NCI-H128 (cell line): ENCODE results near the gene VGLL4.

Source experiments
- DNase-seq: peaks from one replicate; lab custom pipeline; 2025; ENCODE audit not compliant: unreplicated experiment; lab: John Stamatoyannopoulos, UW

The VGLL4 gene

GRCh38 chr3:11629716-11630115, 14.0 kb downstream of the VGLL4 start:
- DNase-seq: no peak

DNA sequence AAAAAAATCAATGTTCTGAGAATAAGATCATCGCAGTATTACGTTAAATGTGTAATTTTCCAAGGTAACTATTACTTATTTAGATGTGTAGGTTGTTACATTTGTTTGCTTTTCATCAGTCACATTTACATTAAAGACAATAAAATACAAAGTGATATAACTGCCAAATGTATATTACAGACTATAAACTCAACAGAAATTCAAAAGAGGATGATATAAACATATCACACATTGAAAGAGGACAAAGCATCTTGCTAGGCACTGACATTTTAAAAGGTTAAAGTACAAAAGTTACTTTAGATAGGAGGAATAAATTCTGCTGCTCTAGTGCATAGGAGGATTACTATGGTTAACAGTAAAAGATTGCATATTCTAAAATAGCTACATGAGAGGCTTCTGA, 16.1 kb downstream of the VGLL4 start:
- DNase-seq: no peak

DNA sequence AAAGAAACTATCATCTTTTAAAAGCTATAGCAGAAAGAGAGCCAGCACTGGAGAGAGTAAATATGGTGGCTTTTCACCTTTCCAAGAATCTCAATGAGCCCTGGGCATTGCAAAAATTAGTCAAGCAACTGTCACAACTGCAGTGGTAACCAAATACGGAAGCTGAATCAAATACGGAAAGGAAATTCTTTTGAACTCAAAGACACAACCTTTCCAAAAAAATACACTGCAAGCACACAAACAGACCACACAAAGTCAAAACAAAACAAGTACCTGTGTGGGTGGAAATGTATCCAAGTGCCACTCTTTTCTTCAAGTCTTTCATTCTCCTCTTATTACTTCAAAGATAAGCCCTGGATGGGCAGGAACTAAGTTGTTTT, 17.6 kb downstream of the VGLL4 start:
- no peak for DNase-seq

- no peak for DNase-seq
These were observed 18.2 kb downstream of the VGLL4 start for GRCh38 chr3:11625376-11626083.

DNA sequence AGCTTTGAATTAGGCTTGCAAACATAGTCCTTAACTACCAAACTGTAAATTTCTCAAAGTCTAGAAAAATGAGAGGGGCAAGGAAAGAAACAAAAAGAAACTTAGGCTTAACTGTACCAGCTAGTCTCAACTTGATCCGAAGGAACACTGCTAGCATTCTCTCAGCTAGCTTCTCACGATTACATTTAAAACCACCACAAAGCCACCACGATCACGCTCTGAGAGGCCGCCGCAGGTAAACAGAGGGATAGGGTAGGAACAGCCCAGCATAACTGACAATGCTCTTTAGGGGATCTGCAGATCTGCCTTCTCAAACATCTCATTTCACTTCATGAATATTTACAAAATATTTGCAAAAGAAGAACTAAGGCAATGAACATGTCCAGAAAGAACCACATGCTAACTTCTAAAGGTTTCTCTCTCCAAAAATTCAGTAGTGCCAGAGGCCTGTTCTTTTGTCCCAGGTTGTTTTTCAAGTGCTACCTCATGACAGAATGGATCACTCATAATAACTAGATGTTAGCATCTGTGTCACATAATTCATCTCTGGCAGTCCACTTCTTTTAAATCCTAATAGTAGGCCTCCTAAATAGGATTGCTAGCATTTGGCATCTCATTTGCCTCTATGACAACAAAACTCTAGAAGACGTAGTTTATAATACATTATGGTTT, 18.9 kb downstream of the VGLL4 start:
- no peak for DNase-seq

GRCh38 chr3:11624161-11624560, 19.6 kb downstream of the VGLL4 start:
- no peak for DNase-seq

DNA sequence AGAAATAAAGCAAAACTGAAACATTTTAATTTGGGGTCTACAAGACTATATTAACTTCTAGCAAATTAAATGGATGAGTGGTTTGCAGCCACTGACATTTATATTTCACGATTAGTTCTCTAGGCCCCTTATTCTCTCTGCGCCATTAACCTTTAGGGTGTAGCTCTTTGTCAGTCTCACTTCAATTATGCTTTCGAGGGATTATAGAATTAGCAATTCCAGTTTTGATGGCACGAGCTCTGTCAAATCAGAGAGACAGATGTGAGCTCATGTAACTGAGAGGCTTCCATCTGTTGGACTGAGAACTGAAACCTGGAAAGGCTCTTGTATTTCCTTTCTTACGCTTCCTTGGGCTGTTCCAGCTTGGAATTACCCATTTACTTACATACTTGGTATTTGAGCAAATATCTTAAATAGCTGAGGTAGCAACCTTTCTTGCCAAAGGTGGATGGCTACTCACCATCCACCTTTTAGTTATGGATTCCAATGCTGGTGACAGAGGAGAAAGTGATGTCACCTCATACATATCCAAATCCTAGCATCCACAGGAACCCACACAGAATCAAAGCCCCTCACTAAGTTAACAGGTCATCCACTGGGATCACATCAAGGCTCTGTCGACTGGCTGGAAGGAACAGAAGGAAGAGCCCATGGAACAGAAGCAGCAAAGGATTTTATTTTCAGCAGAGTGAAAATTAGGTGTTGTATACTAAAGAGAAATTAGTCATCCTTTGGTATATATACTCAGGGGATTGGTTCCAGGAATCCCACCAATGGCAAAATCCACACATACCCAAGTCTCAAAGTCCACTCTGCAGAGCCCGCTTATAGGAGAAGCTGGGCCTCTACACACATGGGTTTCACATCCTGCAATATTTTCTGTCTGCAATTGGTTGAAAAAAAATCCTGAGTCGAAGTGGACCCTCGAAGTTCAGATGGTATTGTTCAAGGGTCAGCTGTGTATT, 20.8 kb downstream of the VGLL4 start:
- no peak for DNase-seq

DNA sequence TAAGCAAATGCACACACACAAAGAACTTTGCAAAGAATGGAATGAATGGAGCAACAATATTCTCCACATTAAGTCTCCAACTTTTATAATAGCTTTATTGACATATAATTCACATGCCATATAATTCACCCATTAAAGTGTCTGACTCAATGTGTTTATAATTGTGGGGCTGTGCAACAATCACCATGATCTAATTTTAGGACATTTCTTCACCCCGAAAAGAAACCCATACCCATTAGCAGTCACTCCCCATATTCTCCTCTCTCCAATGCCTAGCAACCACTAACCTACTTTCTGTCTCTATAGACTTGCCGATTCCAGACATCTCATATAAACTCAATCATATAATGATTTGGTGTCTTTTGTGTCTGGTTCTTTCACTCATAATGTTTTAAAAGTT, 22.6 kb downstream of the VGLL4 start:
- DNase-seq: no peak

DNA sequence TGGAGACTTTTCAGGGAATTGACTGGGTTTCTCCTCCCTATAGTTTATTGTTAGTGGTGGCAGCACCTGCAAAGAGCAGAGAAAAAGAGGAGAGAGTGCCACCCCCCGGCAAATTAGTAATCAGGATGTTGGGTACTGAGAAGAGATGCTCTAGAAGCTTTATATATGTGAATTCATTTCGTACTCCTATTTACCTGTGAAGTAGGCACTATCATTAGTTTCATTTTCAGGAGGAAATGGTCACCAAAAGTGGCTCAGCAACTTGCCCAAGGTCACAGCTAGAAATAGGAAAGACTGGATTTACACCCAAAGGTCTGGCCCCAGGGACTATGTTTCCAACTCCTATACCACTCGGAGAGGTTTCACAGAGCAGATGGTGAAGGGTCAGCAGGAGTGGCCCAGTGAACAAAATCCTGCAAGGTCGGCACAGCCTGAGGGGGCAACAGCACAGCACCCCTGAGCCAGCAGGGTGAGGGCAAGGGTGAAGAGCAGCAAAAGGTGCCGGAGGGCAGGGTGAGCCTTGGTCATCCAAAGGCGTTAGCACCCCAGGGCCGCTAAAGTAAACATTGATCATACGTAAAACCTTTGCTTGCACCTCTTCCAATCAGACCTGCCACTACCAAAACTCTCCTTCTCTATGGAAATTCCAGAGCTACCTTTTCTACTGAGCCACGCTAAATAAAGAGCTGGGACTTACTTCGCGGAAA, 23.6 kb downstream of the VGLL4 start:
- no peak for DNase-seq

GRCh38 chr3:11619461-11619860, 24.3 kb downstream of the VGLL4 start:
- no peak for DNase-seq

DNA sequence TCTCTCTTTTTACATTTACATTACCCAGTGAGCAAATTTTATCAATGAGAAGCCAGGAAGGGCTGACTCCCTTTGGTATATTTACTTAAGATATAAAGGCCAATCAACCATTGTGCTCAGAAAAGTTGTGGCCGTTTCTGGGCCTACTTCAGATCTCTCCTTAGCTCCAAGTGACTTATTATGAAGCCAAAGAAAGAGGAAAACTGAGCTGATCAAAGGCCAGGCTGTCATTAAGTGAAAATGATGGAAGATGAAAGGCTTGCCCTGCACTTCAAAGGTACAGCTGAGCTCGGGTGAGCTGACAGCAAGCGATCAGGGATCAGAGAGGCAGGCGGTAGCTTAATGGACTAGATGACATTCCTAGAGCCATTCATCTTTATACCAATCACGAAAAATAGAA, 24.8 kb downstream of the VGLL4 start:
- DNase-seq: no peak

GRCh38 chr3:11616551-11616950, 27.2 kb downstream of the VGLL4 start:
- DNase-seq: no peak

- DNase-seq: no peak
These were observed 29.7 kb downstream of the VGLL4 start for GRCh38 chr3:11613851-11614487.

DNA sequence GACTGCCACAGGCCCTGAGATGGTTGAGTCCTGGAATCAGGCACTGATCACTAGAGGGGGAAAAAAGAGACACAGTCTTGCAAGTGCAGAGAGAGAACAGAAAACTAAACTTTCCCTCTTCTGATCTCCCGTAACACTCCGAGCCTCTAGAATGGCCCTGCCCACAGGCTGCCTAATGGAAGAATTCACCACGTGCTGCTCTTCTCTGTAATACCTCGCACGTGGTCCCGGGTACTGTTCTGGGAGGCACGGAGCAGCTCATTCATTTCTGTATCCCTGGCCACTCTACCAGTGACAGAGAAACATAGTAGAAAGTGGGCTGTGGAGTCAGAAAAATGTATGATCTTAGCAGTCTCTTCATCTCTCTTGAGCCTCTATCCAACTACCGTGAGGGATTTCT, 30.4 kb downstream of the VGLL4 start:
- DNase-seq: no peak

DNA sequence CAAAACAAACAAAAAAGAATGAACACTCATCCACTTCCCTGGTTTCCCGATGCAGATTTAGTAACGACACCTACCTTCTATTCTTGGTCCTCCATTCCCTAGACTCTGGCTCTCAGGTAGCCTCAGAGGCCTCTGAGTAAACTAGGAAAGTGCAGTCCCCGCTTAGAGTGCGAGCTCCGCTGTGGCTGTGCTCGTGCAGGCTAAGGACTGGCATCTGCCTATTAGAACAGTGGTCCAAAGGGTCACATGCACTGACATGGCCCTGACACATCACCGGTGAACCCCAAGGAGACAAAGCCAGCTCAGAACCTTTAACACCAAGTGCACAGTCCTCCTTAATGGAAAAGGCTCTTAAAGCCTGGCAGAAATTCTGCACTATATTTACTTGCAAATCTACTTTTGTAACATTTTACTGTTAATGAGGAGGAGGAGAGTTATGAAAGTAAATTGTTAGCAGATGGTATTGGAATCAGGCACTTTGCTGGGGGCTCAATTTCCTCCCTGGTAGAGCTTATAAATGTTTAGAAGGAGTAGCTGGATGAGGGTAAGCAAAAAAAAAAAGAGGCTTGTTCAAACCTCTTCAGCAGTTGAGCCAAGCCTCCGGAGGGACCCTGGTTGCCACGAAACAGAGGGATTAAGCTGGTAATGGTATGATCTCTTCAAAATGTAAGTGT, 31.1 kb downstream of the VGLL4 start:
- no peak for DNase-seq

GRCh38 chr3:11611341-11611799, 32.3 kb downstream of the VGLL4 start:
- DNase-seq: no peak

DNA sequence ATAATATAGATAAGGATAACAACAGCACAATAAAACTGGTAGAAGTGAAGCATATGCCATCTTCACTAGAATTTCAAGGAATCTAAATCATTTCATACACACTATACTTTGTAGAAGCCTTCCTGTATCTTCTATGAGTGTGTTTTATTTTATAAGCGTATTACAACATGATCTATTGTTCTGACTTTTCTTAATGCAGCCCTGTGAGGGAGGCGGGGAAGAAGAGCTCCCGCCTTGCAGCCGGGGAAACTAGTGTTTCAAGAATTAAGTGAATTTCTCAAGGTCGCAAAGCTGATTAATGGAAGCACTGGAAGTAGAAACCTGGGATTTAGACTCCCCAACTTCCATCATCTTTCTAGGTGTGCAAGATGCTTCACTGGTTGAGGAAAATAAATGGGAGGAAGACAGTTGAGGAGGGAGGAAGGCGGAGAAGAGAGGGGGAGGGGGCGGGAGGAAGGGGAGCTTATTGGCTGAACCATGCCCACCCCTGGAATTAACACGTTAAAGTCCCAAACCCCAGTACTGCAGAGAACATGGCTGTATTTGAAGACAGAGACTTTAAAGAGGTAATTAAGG, 32.9 kb downstream of the VGLL4 start:
- no peak for DNase-seq

GRCh38 chr3:11610044-11610671, 33.6 kb downstream of the VGLL4 start:
- no peak for DNase-seq

- DNase-seq: no peak
These were observed 34.2 kb downstream of the VGLL4 start for GRCh38 chr3:11609481-11609880.
